Ramos (cell line): ENCODE data around the gene DKK2.

Source experiments
- in situ Hi-C: fragments of 300-500 bp; cut with MboI; formaldehyde crosslinking; loops from one replicate; pipeline ENCODE4 v1.14.3; 2022; ENCODE audit warnings: low sequenced_read_pairs; ENCODE audit not compliant: unreplicated experiment

Gene DKK2

DNA sequence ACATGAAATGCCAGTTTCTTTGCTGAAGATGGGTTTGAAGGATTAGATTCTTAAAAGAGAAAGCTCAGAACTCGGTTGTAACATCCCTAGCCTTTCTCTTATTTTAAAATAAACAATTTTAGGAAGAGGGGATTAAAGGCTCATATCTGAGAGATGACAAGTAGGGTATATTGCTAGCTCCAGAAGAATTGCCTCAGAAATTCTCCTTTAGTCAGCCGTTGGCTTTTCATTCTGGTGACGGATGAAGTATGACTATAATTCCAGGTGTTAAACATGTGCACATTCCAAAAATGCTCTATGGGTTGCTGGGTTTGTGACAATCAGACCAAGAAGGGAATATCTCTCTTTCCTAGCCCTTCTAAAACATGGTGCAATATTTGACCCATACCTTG, 17.8 kb downstream of the DKK2 start:
- in situ Hi-C loops = no loop called here

DNA sequence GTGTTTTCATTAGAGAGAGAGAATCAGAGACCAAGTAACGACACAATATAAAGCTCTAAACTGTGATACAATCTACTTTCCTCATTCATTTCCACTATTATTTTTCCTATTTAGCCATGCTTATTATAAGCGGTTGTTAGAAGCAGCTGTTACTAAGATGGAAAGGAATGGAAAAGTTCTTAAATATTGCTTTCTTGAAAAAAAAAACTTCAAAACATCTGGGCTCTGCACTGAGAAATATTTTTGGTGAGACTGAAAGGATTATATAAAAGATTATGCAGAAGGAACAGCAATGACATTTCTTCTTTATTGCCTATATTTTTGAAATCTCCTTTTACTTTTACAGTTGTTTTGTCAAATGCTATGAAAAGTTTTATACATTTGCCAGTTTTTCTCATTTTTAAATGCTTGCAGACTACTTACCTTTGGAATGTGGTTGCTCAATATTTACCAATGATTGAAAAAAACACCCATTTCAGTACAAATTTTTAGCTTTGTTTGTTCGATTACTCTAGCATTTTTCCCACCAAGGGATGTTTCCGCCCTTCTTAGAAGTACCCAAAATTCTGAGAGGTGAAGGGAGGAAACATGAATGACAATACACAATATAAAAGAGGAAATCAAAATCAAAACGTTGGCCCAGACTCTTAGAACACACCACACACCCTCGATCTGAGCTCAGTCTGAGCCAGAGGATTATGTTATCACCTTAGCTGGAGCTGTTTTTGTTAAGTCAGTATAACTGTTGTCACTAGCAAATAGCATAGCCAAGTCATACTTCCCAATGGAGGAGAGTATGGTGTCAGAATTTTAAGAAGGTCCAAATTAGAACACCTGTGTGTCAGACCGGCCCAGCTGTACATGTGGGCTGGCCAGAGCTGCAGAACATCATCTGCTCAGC, 18.4 kb downstream of the DKK2 start:
- in situ Hi-C loops = no loop called here

DNA sequence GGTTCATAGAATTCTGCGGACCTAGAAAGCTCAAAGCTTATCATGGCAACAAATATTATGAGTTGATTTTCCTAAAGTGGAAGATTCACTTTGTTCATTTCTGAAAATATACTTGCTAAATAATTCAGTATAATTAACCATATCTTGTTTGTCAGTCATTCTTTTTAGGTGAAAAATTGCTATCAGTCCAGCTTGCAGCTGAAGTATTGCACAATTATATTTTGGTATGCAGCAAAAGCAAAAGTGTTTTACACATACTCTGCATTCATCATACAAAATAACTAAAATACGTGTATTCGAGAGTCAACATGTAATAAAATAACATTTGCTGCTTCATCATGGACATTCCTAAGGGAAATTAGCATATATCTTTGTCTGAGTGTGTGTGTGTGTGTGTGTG, 24.8 kb downstream of the DKK2 start:
- in situ Hi-C loops = no loop called here

DNA sequence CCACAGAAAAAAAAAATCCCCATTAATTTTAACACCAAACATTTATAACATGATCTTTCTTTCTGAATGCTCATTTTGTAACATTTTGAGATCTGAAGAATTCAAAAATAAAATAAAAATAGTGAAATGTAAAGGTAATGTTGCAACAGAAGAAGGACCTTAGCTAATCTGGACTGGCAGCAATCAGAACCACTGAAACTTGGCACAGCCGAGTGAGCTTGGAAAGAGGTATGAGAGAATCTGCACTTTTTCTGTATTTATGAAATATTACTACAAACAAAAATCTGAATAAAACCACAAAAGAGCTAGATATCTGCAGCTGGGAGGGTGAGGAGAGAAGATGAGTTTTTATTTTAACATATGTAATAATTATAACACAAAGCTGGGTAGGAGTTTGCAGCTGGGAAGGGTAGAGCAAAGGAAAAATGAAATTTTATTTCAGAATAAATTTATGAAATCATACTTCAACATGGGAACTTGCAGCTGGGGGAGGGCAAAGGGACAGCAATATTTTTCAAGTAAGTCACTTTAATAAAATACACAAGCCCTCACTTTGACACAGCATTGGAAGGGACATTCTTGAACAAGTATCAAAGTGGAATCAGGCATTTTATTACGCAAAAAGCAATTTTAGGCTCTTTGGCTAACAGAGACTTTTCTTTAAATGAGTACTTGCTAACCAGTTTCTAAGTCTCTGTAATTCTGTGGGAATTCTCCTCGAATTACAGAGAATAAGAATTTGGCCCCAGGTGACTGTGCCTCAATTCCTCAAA, 26.7 kb downstream of the DKK2 start:
- in situ Hi-C loops = no loop called here

DNA sequence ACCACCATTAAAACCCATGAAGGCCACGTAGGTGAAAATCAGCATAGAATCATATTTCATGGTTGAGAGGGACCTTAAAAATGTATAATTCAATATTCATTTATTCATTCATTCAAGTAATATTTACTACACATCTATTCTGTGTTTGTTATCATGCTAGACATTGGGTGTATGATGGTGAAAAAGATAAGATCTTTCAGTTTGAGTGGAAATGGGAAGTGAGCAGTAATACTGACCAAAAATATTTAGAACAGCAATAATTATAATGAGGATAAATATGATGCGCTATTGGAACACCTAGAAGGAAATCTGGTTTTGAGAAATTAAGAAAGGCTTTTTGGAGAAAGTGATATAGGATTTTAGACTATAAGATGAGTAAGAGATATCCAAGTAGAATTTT, 28.0 kb downstream of the DKK2 start:
- in situ Hi-C loops = no loop called here

DNA sequence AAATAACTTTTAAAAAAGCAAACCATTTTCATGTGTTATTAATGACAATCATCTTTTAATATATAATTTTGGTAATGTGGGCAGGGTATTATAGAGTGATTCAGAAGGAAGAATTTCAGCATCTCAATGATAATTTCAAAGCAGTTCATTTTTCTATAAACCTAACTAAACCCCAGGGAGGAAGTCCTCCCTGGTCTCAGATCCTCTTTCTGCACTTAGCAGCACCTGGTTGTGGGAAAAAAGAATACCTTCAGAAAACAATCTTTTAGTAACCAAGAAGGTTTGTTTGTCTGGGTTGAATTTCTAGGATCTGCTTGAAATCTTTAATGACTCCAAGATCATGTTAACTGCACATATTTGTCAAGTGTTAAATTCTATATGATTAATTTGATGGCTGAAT, 29.9 kb downstream of the DKK2 start:
- in situ Hi-C loops = no loop called here

DNA sequence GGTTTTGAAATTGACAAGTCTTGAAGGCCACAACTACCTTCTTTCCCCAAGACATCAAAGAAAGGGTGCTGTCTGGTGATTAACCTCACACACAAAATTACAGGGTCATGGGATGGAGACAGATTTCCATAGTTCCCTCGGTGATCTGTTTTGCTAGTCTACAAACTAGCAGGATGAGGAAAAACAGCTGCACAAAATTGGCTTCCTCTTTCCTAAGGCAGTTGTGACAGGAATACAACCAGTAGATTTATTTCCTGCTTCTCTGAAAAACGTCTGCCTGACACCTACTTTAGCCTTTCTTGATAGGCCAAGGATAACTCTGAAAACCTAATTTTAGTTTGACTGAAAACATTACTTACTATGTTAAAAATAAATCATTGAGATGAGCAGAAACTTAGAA, 39.6 kb downstream of the DKK2 start:
- in situ Hi-C loops = no loop called here

DNA sequence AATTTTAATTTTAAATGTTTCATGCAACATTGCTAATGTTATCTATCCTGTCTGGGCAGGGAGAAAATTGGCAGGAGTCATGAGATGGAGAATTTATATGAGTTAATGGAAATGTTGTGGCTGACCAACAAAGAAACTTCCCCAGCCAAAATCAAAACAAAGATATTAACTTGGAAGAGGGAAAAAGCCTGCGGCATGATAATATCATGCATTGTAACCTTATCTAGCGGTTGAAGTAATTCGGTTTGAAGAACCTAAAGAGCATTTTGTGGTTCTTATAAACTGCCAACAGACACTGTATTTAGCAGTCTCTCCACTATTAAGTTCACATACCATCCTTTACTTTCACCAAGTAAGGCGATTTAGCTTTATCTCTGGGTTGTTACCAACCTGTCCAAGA, 42.3 kb downstream of the DKK2 start:
- in situ Hi-C loops = no loop called here

DNA sequence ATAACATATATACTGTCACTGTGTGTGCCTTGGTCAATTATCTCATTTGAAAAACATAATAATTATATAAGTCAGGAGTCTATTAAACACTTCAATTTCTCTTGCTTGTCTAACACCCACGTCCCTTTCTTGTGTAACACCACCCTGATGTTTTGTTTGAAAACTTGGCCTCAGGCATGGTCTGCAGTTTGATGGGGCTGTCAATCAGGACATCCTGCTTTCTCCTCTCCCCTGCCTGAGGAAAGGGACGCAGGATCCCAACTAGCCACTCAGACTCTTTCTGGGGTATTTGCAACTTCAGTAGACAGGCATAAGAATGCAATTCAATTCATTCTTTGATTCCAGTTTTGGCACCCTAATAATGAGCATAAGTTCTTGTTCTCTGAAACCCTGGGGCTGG, 48.8 kb downstream of the DKK2 start:
- in situ Hi-C loops = no loop called here

DNA sequence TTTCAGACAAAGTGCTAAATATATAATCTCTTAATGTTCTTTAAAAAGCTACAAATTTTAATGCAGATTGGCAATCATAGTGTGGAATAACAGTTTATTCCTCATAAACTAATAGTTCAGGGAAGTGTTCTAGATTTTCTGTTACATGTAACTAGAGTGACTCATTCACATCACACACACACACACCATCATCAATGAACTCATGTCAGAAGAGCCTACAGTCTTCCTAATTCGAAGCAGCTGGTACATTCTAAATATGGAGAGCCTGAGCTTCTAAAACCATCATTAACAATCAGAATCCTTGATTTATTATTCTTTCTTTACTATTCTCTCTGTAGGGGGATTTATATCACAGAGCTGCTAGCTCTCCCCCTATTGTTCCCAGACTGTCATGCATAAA, 49.6 kb downstream of the DKK2 start:
- in situ Hi-C loops = no loop called here

DNA sequence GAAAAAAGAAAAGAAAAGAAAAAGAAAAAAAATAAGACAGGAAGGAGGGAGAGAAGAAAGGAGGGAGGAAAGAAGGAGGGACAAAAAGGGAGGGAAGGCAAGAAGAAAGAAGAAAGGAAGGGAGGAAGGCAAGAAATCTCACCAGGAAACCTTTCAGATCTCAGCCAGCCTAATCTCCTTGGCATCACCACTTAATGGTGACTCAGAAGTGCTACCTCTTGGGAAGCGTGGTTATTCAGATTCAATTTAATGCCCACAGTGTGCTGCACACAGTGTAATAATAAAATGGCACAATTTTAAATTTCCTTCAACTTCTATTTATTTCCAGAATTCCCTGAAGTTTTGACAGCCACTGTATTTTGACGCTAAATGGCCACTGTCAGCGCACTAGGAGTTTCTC, 50.3 kb downstream of the DKK2 start:
- in situ Hi-C loops = no loop called here

DNA sequence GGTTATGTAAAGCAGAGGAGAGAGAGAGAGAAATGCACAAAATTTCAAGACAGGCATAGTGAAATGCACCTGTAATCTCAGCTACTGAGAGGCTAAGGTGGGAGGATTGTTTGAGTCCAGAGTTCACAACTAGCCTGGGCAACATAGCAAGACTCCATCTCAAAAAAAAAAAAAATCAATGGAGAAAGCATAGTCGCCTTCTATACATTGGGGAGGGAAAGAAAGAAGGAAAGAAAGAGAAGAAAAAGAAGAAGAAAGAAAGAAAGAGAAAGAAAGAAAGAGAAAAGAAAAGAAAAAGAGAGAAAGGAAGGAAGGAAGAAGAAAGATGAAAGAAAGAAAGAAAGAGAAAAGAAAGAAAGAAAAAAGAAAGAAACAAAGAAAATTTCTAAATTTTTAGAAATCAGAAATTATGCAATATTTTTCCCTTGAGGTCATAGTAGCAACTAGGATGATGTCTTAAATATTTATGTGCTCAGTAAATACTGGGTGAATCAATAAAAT, 53.4 kb downstream of the DKK2 start:
- in situ Hi-C loops = no loop called here

DNA sequence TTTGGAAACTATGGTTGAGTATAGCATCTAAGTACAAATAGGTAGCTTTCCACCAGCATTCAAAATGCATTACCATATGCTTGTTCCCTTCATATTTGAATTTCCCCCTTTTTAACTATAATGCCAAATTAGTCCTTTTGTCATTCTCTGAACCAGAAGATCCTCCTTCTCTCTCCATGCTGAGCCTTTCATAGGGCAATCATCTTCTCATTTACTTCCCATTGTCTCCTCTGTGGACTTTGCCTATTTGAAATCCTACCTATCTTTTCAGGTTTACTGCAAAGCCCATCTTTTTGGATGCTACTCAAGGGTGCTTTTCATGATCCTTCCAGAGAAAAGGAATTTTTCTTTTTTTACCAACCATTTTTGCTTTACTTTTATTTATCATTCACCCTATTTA, 54.7 kb downstream of the DKK2 start:
- in situ Hi-C loops = no loop called here

DNA sequence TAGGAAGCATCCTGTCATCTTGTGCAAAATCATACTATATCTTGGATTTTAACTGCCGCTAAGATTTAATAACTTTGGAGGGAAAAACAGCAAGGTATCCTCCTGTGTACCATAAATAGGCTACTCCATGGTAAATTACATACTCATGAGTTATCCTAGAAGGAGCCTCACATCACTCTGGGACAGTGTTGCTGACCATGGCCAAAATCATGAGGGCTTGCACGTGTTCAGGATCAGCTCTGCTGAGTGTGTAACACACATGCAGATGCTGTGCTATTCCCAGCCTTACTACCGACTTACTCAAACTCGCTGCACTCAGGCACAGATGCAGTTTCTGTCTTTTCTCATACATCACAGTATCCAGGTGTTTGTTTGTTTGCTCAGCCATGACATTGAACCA, 56.6 kb downstream of the DKK2 start:
- in situ Hi-C loops = no loop called here

DNA sequence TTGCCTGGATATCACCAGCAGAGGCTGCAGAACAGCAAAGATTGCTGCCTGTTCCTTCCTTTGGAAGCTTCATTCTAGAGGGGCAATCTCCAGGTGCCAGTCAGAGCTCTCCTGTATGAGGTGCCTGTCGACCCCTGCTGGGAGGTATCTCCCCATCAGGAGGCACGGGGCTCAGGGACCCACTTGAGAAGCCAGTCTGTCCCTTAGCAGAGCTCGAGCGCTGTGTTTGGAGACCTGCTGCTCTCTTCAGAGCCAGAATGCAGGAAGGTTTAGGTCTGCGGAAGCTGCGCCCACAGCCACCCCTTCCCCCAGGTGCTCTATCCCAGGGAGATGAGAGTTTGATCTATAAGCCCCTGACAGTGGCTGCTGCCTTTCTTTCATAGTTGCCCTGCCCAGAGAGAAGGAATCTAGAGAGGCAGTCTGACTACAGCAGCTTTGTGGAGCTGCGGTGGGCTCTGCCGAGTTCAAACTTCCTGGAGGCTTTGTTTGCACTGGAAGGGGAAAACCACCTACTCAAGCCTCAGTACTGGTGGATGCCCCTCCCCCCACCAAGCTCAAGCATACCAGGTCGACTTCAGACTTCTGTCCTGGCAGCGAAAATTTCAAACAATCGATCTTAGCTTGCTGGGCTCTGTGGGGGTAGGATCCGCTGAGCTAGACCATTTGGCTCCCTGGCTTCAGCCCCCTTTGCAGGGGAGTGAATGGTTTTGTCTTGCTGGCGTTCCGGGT, 57.9 kb downstream of the DKK2 start:
- in situ Hi-C loops = no loop called here

DNA sequence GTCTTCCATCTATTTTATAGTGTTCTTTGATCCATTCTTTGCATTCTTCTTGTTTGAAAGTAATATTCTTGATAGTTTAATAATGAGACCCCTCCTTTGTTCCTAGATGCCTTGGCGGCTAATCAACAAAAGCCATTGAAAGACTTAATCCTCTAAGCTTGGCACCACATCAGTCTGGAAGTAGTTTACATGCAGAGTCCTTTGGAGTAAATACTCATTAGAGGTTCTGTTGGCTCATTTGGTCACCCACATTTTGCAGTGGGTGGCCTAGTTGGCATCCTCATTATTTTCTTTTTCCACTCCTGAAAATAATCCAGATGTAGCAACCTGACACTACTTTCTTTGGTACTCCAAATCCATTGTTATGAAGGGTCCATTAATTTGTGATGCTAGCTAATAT, 64.5 kb downstream of the DKK2 start:
- in situ Hi-C loops = no loop called here

DNA sequence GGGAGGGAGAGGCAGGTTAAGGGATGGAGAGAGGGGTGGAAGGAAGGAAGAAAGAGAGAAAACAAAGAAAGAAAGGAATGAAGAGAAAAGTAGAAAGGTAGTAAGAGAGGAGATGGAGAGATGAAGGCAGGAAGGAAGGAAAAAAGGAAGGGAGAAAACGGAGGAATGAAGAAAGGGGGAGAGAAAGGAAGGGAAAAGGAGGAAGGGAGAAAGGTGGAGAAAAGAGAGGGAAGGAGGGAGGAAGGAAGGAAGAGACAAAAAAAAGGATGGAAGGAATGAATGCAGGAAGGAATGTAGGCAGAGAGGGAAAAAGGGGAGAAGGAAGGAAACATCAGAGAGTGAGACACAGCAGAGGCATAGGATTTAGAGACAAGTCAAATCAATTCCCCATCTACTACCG, 68.2 kb downstream of the DKK2 start:
- in situ Hi-C loops = no loop called here

DNA sequence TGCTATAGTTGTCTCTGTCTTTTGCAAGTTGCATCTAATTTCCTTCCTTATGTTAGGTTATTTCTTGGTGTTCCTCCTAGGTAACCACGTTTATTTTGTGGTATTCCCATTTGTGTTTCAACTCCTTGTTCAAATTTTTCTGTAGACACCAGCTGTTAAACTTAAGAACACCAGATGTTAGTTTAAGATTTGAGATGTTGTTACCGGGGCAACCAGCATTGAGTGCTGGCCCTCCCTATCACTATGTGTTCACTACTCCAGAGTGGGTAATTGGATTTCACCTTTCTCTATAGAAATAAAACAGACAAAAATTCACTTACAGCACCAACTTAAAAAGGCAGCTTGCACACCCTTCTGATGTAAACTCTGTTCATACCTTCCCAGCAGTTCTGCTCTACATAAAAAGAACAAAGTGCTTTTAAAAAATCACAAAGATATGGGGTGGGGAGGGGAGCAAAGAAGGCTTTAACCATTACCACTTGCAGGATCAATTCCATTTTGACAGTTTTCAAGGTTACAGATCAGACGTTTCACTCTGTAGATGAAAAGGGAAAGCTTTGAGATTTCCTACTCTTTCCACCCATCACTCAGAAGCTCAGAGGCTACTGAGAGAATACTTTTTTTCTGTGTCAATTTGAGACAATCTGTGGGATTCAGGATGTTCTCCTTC, 82.9 kb downstream of the DKK2 start:
- in situ Hi-C loops = no loop called here

DNA sequence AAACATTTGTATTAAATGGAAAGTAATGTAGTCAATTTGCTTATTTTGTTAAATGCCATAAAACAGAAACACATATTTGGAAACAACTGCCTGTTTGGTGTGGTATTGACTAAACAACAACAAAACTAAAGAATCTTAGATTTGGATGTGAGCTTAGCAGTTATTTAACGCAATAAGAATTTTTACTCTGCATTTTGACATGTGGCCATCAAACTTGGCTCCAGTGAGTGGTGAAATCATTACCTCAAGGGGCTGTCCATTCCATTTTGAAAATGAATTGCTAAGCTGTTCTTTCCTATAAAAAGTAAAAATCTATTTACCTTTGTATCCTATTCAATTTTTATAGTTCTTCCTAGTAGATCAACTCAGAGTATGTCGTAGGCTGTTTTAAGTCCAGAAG, 84.2 kb downstream of the DKK2 start:
- in situ Hi-C loops = no loop called here

DNA sequence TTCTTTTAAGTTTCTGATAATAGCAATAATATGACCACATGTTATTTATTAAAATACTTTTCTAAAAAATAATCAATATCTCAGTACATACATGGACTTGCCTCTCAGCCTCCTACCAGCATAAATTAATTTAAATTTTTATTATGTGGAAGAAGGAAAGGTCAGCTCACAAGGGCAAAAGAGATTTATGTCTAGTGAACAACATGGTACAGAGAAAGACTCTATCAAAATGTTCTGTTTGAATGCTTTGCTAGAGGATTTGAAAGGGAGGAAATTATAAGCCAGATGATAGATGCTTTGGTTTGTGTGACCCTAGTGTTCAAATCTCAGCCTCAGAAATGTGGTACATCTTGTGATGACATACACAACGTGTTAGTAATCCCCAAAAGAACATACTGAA, 94.3 kb downstream of the DKK2 start:
- in situ Hi-C loops = no loop called here
